ENCODE results near the gene TMC4.

DNA sequence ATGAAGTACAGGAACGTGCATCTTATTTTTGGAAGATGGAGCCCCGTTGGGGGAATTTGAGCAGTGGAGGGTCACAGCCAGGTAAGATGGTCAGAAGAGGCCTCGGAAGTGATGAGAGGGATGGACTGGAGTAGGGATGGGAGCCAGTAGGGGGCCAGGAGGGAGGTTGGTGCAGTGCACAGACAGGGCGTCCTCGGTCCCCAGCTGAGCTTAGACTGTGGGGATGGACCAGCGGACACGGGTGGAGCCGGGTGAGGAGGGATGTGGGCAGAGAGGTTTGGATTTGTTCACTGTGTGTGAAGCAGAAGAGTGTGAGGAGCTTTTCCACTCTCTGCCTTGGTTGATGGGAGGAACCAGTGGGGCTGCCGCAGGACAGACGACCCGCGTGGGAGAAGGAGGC, 38.3 kb upstream of the TMC4 start:
- TF ChIP-seq CTCF (IDR thresholded peaks at IDR 0.05) (no peak), POLR2A (IDR thresholded peaks at IDR 0.05) (no peak)

All from Peyer's patch (tissue), 4 donors.